Progenitor cell of endocrine pancreas (in vitro differentiated cells): ENCODE data around the gene GSTO1. TPM values are rescaled to one million over a fixed set of nuclear protein-coding genes. Genes with fewer than 3 reads are reported as not detected.
"Not testable (repeated sequence)": the region's sequence is repeated elsewhere in the genome, so short reads cannot be mapped to it uniquely, and the experiment has no call there.

Experiments used
- DNase-seq: peaks from one replicate; pipeline ENCODE4 v3.0.0; 2021; ENCODE audit warnings: low spot score; ENCODE audit not compliant: unreplicated experiment
- H3K27ac Mint-ChIP-seq: 2 replicates; pipeline ENCODE4 v1.8.0; 2021; ENCODE audit warnings: mild to moderate bottlenecking, moderate library complexity, mixed read lengths
- H3K27me3 Mint-ChIP-seq: 2 replicates; pipeline ENCODE4 v1.8.0; 2021; ENCODE audit warnings: mixed read lengths
- H3K36me3 Mint-ChIP-seq: 2 replicates; pipeline ENCODE4 v1.8.0; 2022; ENCODE audit warnings: mixed read lengths; ENCODE audit not compliant: insufficient read depth
- H3K4me1 Mint-ChIP-seq: 2 replicates; pipeline ENCODE4 v1.8.0; 2021; ENCODE audit warnings: low read depth, mixed read lengths
- H3K4me3 Mint-ChIP-seq: 2 replicates; pipeline ENCODE4 v1.8.0; 2021; ENCODE audit warnings: low read depth, mild to moderate bottlenecking, moderate library complexity, mixed read lengths
- H3K9me3 Mint-ChIP-seq: 2 replicates; pipeline ENCODE4 v1.8.0; 2021; ENCODE audit warnings: low read depth, mixed read lengths
- CTCF ChIP-seq: fragments of 200-600 bp; sonication (generic); IDR thresholded peaks from one replicate; pipeline ENCODE4 v1.5.0; 2021; ENCODE audit warnings: antibody characterized with exemption, mild to moderate bottlenecking; ENCODE audit not compliant: unreplicated experiment
- total RNA-seq: library from RNA; stranded (reverse); gene quantifications from 2 replicates; pipeline ENCODE4 v1.2.1, GENCODE V29; 2021

Gene GSTO1
- total RNA-seq, 1 donor from 2014 or later, result 107 TPM

- Mint-ChIP-seq H3K4me1 (peaks cover 3% of the 10 kb centered on the region), H3K4me3 (peak overlapping the region; percentile 50), H3K9me3 (peaks cover 13% of the 10 kb centered on the region), H3K27ac (no peak overlapping the region), H3K27me3 (no peaks in the 10 kb centered on the region), H3K36me3 (peaks cover 6% of the 10 kb centered on the region)
- TF ChIP-seq CTCF, result no peak
- no peak for DNase-seq
These were observed 20.9 kb upstream of the GSTO1 start for GRCh38 chr10:104233817-104234216.

- Mint-ChIP-seq H3K4me3 (no peak overlapping the region), H3K27me3 (no peaks in the 10 kb centered on the region), H3K9me3 (peaks cover 13% of the 10 kb centered on the region), H3K4me1 (peaks cover 3% of the 10 kb centered on the region), H3K36me3 (peaks cover 6% of the 10 kb centered on the region), H3K27ac (no peak overlapping the region)
- DNase-seq, result no peak
- TF ChIP-seq CTCF, result no peak
These were observed 19.8 kb upstream of the GSTO1 start for GRCh38 chr10:104234934-104235333.

- no peak for TF ChIP-seq CTCF
- DNase-seq, result no peak
- Mint-ChIP-seq H3K27me3 (no peaks in the 10 kb centered on the region), H3K27ac (no peak overlapping the region), H3K4me3 (no peak overlapping the region), H3K36me3 (peaks cover 6% of the 10 kb centered on the region), H3K9me3 (peaks cover 13% of the 10 kb centered on the region), H3K4me1 (peaks cover 3% of the 10 kb centered on the region)
These were observed 18.9 kb upstream of the GSTO1 start for GRCh38 chr10:104235801-104236200.

- Mint-ChIP-seq H3K27me3 (no peaks in the 10 kb centered on the region), H3K36me3 (peaks cover 6% of the 10 kb centered on the region), H3K9me3 (peaks cover 10% of the 10 kb centered on the region), H3K4me3 (no peak overlapping the region), H3K27ac (no peak overlapping the region), H3K4me1 (peaks cover 2% of the 10 kb centered on the region)
- no peak for DNase-seq
- no peak for TF ChIP-seq CTCF
These were observed 14.6 kb upstream of the GSTO1 start for GRCh38 chr10:104240078-104240477.

- Mint-ChIP-seq H3K4me3 (no peak overlapping the region), H3K4me1 (peaks cover 2% of the 10 kb centered on the region), H3K27ac (no peak overlapping the region), H3K9me3 (peaks cover 15% of the 10 kb centered on the region), H3K36me3 (no peaks in the 10 kb centered on the region), H3K27me3 (no peaks in the 10 kb centered on the region)
- TF ChIP-seq CTCF, result no peak
- DNase-seq, result no peak
These were observed 12.1 kb upstream of the GSTO1 start for GRCh38 chr10:104242545-104242944.

- DNase-seq, H3K27ac Mint-ChIP-seq, H3K4me1 Mint-ChIP-seq, H3K4me3 Mint-ChIP-seq, H3K36me3 Mint-ChIP-seq, H3K27me3 Mint-ChIP-seq: not testable (repeated sequence)
- peaks cover 16% of the 10 kb centered on the region for H3K9me3 Mint-ChIP-seq
These were observed 11.7 kb upstream of the GSTO1 start for GRCh38 chr10:104243009-104243408.
